Suprapubic skin (tissue), 3 donors: Measurements from ENCODE around the gene PRKACA.

ENCODE experiments used
- CTCF ChIP-seq, 2 donors: fragments of 200-600 bp in 1 of 2; fragments of 450-650 bp in 1 of 2; sonication (generic) in 1 of 2; IDR thresholded peaks; one replicate each; pipeline ENCODE4 v1.5.1; 2016 to 2019; ENCODE audit warnings: antibody characterized with exemption in 2 of 2, mild to moderate bottlenecking in 1 of 2, moderate library complexity in 1 of 2
- POLR2AphosphoS5 ChIP-seq, 3 donors: sonication (generic); formaldehyde crosslinking; IDR thresholded peaks; one replicate each; pipeline ENCODE4 v1.6.1; 2017; ENCODE audit warnings: antibody characterized with exemption in 3 of 3

- peak; percentile 70 to 75 for TF ChIP-seq CTCF (IDR thresholded peaks at IDR 0.05)
- TF ChIP-seq POLR2AphosphoS5 (IDR thresholded peaks at IDR 0.05), result no peak
Observed at GRCh38 chr19:14147797-14148605, 30.4 kb upstream of the PRKACA start.
